ENCODE data around the gene UBE2E1.
"Not testable (repeated sequence)": the region's sequence is repeated elsewhere in the genome, so short reads cannot be mapped to it uniquely, and the experiment has no call there.

Gene UBE2E1

DNA sequence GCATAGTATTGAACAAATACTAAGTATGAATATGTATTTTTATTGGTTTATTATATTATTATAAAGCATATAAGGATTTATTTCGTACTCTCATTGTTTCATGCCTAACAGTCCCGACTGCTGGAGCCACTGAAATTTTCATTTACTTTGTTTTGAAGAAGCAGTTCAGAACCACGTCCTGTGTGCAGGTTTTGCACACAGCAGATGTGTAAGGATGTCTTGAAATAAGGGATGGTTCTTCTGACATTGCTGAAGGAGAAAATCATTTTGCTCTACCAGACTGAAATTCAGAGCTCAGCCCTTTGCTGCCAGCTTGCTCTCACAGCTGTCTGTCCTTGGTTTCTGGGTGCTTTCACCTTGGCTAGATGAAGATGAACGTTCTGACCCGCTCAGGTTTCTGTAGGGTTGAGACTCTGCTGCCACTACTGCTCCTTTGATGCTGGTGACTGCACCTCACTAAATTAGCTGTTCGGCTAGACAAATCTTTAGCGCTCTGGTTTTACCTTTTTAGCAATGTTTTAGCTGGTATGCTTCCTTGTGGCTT, 54.2 kb downstream of the UBE2E1 start:
- no peak overlapping the region for H3K9ac ChIP-seq
- TF ChIP-seq Cebpa-rat (IDR thresholded peaks at IDR 0.05) = no peak
- no peaks in the 10 kb centered on the region for H3K27me3 ChIP-seq
- H3K4me1 ChIP-seq = peaks cover 56% of the 10 kb centered on the region
- H4K20me1 ChIP-seq = peaks cover 100% of the 10 kb centered on the region
- H3K4me2 ChIP-seq = peak overlapping the region; percentile 66; the same call in 1 of the 2 replicates
- H3K27ac ChIP-seq = no peak overlapping the region
- no peak overlapping the region for H3K4me3 ChIP-seq
- peaks cover 42% of the 10 kb centered on the region for H3K36me3 ChIP-seq
- 0 out of 2 replicates have a peak, but pooled peaks cover 8% of the 10 kb centered on the region for H3K9me3 ChIP-seq

- Histone ChIP-seq H3K9me3 (0 out of 2 replicates have a peak, but pooled peaks cover 8% of the 10 kb centered on the region), H3K27me3 (no peaks in the 10 kb centered on the region), H3K36me3 (peaks cover 56% of the 10 kb centered on the region), H4K20me1 (peaks cover 100% of the 10 kb centered on the region), H3K27ac (no peak overlapping the region), H3K4me2 (no peak overlapping the region), H3K4me3 (no peak overlapping the region), H3K4me1 (peaks cover 54% of the 10 kb centered on the region), H3K9ac (no peak overlapping the region)
- TF ChIP-seq Cebpa-rat (IDR thresholded peaks at IDR 0.05) = no peak
These were observed 55.9 kb downstream of the UBE2E1 start for GRCh38 chr3:23861689-23862088.

DNA sequence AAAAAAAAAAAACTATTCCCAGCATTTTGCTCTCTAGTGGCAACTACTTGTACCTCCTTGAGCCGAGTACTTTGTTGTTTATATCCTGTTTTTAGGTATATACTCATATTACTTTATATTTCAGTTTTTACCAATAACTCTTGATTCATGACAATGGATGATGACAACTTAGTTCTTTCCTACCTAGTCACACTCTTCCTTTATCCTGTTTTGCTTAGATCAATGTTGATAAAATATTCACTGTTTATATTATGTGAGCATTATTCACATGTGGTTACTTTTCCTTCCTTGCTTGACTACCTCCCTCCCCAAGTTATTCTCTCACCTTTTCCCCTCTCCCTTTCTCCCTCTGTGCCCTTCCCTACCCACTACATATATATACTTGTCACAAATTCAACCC, 57.3 kb downstream of the UBE2E1 start:
- no peak overlapping the region for H3K4me3 ChIP-seq
- peaks cover 100% of the 10 kb centered on the region for H4K20me1 ChIP-seq

DNA sequence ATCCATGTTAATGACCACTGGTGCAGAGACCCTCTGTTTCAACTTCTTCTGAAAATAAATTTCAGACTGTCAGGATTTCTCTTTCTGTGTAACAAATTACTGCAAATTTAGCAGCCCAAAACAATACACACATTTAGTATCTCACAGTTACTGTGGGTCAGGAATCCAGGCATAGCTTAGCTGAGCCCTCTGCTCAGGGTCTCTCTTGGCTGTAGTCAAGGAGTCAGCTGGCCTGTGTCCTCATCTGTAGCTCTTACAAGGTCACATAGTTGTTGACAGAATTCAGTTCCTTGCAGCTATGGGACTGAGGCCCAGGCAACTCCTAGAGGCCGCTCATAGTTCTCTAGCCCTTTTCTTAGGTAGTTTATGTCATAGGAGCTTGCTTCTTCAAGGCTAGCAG, 59.2 kb downstream of the UBE2E1 start:
- Histone ChIP-seq H3K4me3 (no peak overlapping the region), H3K36me3 (peaks cover 59% of the 10 kb centered on the region), H4K20me1 (peaks cover 100% of the 10 kb centered on the region), H3K4me1 (peaks cover 22% of the 10 kb centered on the region), H3K27me3 (no peaks in the 10 kb centered on the region), H3K27ac (no peak overlapping the region), H3K9me3 (peaks cover 19% of the 10 kb centered on the region), H3K4me2 (no peak overlapping the region), H3K9ac (no peak overlapping the region)
- no peak for TF ChIP-seq Cebpa-rat (IDR thresholded peaks at IDR 0.05)

More for the DNA sequence above, 57.3 kb downstream of the UBE2E1 start:
- TF ChIP-seq Cebpa-rat (IDR thresholded peaks at IDR 0.05) = no peak
- Histone ChIP-seq H3K4me2 (no peak overlapping the region), H3K27me3 (no peaks in the 10 kb centered on the region), H3K4me1 (peaks cover 41% of the 10 kb centered on the region), H3K36me3 (peaks cover 58% of the 10 kb centered on the region), H3K9ac (no peak overlapping the region), H3K9me3 (peaks cover 8% of the 10 kb centered on the region; the same call in 1 of the 2 replicates), H3K27ac (no peak overlapping the region)

DNA sequence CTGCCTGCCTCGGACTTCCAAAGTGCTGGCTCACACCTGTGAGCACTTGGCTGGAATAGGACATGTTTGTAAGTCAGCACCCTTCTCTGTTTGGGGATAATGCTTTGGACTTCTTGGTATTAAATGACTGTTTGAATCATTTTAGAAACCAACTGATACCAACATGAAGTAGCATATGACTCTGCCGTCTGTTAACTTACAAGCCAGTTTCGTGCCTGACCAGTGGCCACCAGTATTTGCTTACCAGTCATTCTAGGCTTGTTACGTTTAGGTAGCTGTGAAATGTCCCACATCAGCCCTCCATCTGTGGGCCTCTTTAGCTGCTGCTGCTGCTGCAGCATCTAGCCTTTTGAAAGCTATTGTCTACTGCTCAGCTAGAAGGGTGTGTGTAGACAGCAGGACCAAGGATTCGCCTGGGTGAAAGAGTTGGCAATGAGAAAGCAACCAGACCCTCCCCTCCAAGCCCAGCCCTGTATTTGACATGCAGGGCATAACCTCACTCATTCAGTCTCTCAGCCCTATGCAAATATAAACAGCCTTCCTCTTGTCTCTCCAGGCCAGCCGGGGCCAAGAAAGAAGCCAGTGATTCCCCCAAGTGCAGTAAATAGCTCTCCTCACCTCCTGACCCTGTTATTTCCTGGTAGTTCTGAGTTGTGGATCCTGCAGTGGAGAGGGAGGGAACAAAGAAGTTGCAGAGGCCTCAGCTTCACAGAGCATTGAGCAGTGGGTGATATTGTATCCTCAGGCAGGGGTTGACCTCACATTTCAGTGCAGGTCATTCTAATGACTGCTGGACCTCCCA, 60.0 kb downstream of the UBE2E1 start:
- H3K4me3 ChIP-seq = no peak overlapping the region
- no peak overlapping the region for H3K9ac ChIP-seq
- H3K27ac ChIP-seq = no peak overlapping the region
- H4K20me1 ChIP-seq = peaks cover 95% of the 10 kb centered on the region
- peaks cover 58% of the 10 kb centered on the region for H3K36me3 ChIP-seq
- no peak for TF ChIP-seq Cebpa-rat (IDR thresholded peaks at IDR 0.05)
- H3K27me3 ChIP-seq = no peaks in the 10 kb centered on the region
- no peak overlapping the region for H3K4me2 ChIP-seq
- peaks cover 16% of the 10 kb centered on the region for H3K4me1 ChIP-seq
- H3K9me3 ChIP-seq = peaks cover 25% of the 10 kb centered on the region

DNA sequence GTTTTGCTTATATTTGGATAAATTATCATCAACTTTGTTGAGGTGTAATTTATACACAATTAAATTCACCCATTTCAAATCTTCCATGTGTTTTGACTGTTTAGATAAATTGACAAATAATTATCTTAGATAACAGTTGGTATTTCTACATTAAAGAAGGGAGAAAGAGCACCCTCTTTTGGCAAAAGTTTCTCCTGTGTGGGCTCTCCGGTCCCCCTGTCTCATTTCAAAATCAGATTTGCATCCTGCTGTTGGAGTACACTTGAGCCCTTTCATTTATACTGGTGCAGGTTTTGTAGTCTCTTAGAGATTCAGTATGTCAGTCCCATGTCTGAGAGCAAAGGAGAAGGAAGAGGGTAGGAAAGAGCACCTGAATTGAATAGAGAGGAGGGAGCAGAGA, 61.6 kb downstream of the UBE2E1 start:
- Histone ChIP-seq H4K20me1 (peaks cover 80% of the 10 kb centered on the region), H3K4me3 (no peak overlapping the region), H3K4me1 (peaks cover 9% of the 10 kb centered on the region; the same call in 1 of the 2 replicates), H3K4me2 (no peak overlapping the region), H3K9me3 (peaks cover 21% of the 10 kb centered on the region), H3K9ac (no peak overlapping the region), H3K27me3 (no peaks in the 10 kb centered on the region), H3K27ac (no peak overlapping the region), H3K36me3 (peaks cover 43% of the 10 kb centered on the region)
- TF ChIP-seq Cebpa-rat (IDR thresholded peaks at IDR 0.05) = no peak

- no peaks in the 10 kb centered on the region for H3K27me3 ChIP-seq
- H3K27ac ChIP-seq = no peak overlapping the region
- H3K4me2 ChIP-seq = no peak overlapping the region
- no peak overlapping the region for H3K4me3 ChIP-seq
- H3K4me1 ChIP-seq = peaks cover 9% of the 10 kb centered on the region; the same call in 1 of the 2 replicates
- peaks cover 21% of the 10 kb centered on the region for H3K9me3 ChIP-seq
- TF ChIP-seq Cebpa-rat (IDR thresholded peaks at IDR 0.05) = no peak
- no peak overlapping the region for H3K9ac ChIP-seq
- H4K20me1 ChIP-seq = peaks cover 80% of the 10 kb centered on the region
- peaks cover 39% of the 10 kb centered on the region for H3K36me3 ChIP-seq
These were observed 62.1 kb downstream of the UBE2E1 start for GRCh38 chr3:23867838-23868237.

DNA sequence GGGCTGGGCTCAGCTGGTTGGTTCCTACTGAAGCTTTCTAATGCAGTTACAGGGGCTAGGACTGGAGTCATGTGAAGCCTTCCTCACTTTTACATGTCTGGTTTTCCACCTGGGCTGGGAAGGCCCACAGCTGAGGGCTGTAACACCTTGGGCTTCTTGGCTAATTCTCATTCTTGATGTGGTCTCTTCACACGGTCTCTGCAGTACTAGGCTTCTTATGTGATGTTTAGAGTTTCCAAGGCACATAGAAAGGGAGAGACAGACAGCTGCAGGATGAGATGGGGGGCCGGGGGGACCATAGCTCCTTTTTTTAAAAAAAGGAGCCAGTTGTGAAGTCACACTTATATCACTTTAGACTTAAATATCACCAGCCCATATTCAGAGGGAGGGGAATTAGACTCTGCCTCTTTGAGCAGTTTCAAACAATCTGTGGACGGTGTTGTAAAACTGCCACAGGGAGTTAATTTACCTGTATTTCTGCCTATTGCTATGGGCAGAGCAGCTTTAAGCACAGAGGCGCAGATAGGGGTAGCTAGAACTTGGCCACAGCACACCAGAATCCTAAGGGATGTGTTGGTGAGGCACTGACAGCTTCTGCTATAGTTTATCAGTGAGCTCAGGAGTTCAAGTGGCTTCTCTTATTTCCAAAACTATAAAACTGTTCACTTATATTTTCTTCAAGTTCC, 64.4 kb downstream of the UBE2E1 start:
- Histone ChIP-seq H3K4me3 (no peak overlapping the region), H3K27me3 (no peaks in the 10 kb centered on the region), H3K4me1 (peaks cover 9% of the 10 kb centered on the region; the same call in 1 of the 2 replicates), H3K9me3 (peaks cover 21% of the 10 kb centered on the region), H3K4me2 (no peak overlapping the region), H3K9ac (no peak overlapping the region), H3K27ac (no peak overlapping the region), H3K36me3 (peaks cover 42% of the 10 kb centered on the region), H4K20me1 (peaks cover 80% of the 10 kb centered on the region)
- TF ChIP-seq Cebpa-rat (IDR thresholded peaks at IDR 0.05) = no peak

DNA sequence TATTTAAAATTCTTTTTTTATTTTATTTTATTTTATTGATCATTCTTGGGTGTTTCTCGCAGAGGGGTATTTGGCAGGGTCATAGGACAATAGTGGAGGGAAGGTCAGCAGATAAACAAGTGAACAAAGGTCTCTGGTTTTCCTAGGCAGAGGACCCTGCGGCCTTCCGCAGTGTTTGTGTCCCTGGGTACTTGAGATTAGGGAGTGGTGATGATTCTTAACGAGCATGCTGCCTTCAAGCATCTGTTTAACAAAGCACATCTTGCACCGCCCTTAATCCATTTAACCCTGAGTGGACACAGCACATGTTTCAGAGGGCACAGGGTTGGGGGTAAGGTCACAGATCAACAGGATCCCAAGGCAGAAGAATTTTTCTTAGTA, 64.9 kb downstream of the UBE2E1 start:
- H3K4me1 ChIP-seq, H3K9ac ChIP-seq, H3K27ac ChIP-seq, H3K4me2 ChIP-seq, H3K4me3 ChIP-seq, H3K27me3 ChIP-seq: not testable (repeated sequence)
- Histone ChIP-seq H4K20me1 (peaks cover 80% of the 10 kb centered on the region), H3K9me3 (peaks cover 21% of the 10 kb centered on the region), H3K36me3 (peaks cover 42% of the 10 kb centered on the region)

DNA sequence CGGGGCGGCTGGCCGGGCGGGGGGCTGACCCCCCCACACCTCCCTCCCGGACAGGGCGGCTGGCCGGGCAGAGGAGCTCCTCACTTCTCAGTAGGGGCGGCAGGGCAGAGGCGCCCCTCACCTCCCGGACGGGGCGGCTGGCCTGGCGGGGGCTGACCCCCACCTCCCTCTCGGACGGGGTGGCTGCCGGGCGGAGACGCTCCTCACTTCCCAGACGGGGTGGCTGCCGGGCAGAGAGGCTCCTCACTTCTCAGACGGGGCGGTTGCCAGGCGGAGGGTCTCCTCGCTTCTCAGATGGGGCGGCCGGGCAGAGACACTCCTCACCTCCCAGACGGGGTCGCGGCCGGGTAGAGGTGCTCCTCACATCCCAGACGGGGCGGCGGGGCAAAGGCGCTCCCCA, 65.6 kb downstream of the UBE2E1 start:
- not testable (repeated sequence) for H3K9ac ChIP-seq, H3K27ac ChIP-seq, H3K4me2 ChIP-seq, H3K4me3 ChIP-seq, H3K4me1 ChIP-seq, H3K27me3 ChIP-seq
- H3K9me3 ChIP-seq = peaks cover 21% of the 10 kb centered on the region
- peaks cover 39% of the 10 kb centered on the region for H3K36me3 ChIP-seq
- H4K20me1 ChIP-seq = peaks cover 80% of the 10 kb centered on the region
